ENCODE results near the gene KRTAP25-1.

The KRTAP25-1 gene, protein sequence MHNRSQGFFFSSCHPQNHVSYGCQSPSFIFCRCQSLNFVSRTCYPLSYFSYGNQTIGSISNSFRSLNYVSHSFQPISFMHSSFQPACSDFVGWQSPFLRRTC

DNA sequence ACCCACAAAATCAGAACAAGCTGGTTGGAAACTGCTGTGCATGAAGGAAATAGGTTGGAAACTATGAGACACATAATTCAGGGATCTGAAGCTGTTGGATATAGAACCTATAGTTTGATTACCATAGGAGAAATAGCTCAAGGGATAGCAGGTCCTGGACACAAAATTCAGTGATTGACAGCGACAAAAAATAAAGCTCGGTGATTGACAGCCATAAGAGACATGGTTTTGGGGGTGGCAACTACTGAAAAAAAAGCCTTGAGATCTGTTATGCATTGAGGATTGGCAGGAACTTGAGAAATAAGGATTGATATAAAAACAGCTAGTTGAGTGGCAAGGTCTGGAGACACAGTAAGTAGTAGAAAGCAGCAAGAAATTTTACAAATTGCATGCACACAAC is at the start of gene KRTAP25-1:
Gene KRTAP25-1, minus strand, starts transcription at position 300 of the 400 bp plus-strand sequence. Its CDS starts 24 bp downstream, at position 276.
- no peak for DNase-seq

- no peak for DNase-seq
Observed at GRCh38 chr21:30338717-30339116, 49.4 kb upstream of the KRTAP25-1 start.

GRCh38 chr21:30337772-30338171 is 48.5 kb upstream of the KRTAP25-1 start:
- no peak for DNase-seq

- no peak for DNase-seq
Observed at GRCh38 chr21:30337276-30337744, 48.0 kb upstream of the KRTAP25-1 start, which contains the start of gene KRTAP27-1. KRTAP27-1 (minus strand) TSS chr21:30337694; CDS start chr21:30337668, 26 bp downstream.

GRCh38 chr21:30336596-30336995 is 47.3 kb upstream of the KRTAP25-1 start:
- no peak for DNase-seq

DNA sequence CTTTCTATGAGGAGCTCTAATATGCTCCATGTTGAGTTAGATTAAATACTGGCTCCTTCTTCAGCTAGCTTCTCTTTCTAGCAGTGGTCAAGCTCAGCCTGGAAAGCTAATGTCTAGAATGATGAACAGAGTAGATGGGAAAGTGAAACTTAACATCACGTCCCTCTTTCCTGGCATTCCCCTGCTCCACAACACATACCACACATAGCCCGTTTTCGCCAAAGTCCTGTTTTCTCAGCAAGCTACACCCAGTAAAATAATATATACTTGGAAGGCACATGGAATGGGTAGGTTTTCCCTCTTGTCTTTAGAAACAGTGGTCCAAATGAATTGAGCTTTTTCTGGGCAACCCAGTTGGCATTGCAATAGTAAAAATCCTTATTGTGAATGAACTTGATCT is 44.4 kb upstream of the KRTAP25-1 start:
- DNase-seq: no peak

DNA sequence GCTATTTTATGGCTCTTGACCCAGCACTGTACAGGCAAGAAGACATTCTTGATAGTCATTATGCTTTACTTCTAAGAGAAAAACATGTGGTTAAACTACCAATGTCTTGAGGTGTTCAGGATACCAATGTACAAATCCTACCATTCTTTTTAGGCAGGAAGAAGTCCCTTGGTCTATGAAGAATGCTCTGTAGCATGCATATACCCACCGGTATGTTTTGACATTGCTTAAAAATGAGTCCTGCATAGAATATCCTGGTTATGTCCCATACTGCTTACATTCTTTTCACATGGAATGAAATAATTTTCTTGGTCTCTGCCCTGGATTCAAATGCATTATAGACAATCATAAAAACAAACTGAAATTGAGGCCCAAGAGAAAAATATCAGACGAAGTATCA is 43.4 kb upstream of the KRTAP25-1 start:
- DNase-seq: no peak

- no peak for DNase-seq
Observed at GRCh38 chr21:30329203-30329875, 40.0 kb upstream of the KRTAP25-1 start.

DNA sequence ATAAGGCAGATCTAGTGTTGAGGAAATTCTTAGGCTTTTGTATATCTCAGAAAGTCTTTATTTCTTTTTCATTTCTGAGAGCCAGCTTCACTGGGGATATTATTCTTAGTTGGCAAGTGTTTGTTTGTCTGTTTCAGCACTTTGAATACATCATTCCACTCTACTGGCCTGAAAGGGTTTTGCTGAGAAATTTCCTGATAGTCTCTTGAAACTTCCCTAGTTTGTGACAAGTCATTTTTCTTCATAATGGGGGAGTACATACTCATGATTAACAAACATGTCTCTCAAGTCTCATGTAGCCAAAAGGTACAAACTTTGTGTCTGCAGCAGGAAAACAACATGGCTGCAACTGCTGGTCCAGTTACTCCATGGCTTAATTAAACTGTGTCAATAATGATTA is 37.1 kb upstream of the KRTAP25-1 start:
- no peak for DNase-seq

GRCh38 chr21:30320215-30320614 is 30.9 kb upstream of the KRTAP25-1 start, which contains the start of gene KRTAP26-1:
KRTAP26-1 (minus strand) TSS chr21:30320315; CDS start chr21:30320035, 280 bp downstream.
- no peak for DNase-seq

- DNase-seq: no peak
Observed at GRCh38 chr21:30315701-30316100, 26.4 kb upstream of the KRTAP25-1 start.

DNA sequence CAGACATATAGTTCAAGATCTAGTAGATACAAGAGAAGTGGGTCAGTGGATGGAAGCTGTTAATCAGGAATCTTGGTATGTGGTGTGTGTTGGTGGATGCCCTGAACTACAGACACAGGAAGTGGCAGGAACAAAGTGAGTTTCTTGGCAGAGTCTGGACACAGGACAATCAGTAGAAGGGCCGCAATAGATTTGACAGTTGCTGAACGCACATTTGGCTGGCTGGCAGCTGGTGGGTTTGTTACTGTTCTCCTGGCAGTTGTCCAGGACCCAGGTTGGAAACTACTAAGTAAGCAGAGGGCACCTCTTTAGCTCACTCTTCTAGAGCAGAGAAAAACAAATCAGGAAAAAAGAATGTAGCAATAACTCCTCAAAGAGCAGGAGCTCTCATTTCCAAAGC is 17.6 kb upstream of the KRTAP25-1 start:
- peak; percentile 31 to 73 for DNase-seq

- DNase-seq: no peak
Observed at GRCh38 chr21:30305136-30305535, 15.8 kb upstream of the KRTAP25-1 start.

- DNase-seq: no peak
Observed at GRCh38 chr21:30282850-30283249, 6.5 kb downstream of the KRTAP25-1 start, which contains the start of gene KRTAP24-1. KRTAP24-1 (minus strand) TSS chr21:30282950; CDS start chr21:30282932, 18 bp downstream.

- no peak for DNase-seq
Observed at GRCh38 chr21:30271611-30272010, 17.7 kb downstream of the KRTAP25-1 start.

DNA sequence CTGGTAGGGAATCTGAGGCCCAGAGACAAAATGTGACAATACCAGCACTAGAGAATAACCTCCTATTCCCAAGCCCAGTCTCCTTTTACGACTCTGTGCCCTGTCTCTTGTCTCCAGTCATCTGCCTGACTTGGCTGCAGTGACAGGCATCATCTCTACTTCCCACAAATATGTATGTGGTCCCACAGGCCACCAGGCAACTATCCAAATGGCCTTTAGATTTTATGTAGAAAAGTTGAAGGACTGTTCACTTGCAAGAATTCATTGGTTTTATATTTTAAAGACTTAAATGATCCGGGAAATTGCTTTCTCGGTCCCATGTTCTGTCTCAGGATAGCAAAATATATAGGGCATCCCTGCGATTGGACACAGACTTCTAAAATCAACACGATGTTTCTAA is 18.2 kb downstream of the KRTAP25-1 start:
- DNase-seq: no peak

DNA sequence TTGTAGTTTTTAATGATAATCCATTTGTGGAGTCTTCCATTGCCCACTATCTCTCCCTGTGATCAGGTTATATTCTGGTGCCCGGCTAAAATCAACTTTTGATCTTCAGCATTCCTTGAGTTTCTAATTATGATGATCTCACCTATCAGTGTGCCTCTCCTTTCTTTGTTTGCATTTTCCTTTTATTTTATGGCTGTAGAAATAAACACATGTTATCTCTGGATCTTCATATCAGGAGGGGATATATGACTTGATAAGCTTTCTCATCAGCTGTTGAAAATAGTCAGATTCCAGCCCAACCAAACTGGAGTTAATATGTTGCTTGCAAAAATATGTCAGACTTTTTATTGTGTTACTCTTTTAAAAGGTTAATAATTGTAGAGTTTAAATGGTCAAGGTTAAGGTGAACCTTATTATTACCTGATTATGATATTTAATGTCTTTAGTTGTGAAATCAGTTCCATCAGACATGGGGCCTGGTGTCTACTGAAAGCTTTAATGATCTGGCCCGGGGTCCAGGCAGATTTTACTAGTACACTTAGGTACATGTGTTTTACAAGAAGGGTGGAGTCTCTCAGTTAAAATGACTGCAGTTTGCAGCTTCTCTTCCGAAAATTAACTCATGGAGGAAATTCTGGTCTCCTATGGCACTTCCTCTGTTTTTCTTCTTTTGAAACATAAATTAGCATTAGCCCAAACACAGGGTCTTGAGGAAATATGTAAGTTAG is 19.3 kb downstream of the KRTAP25-1 start:
- DNase-seq: no peak

GRCh38 chr21:30268608-30269197 is 20.6 kb downstream of the KRTAP25-1 start:
- peak; percentile 4 to 30 for DNase-seq

- DNase-seq: peak; percentile 20 to 34
Observed at GRCh38 chr21:30257773-30258172, 31.5 kb downstream of the KRTAP25-1 start.

GRCh38 chr21:30256100-30256499 is 33.2 kb downstream of the KRTAP25-1 start:
- no peak for DNase-seq

- DNase-seq: no peak
Observed at GRCh38 chr21:30255679-30256078, 33.6 kb downstream of the KRTAP25-1 start.

- no peak for DNase-seq
Observed at GRCh38 chr21:30251781-30252180, 37.5 kb downstream of the KRTAP25-1 start.

DNA sequence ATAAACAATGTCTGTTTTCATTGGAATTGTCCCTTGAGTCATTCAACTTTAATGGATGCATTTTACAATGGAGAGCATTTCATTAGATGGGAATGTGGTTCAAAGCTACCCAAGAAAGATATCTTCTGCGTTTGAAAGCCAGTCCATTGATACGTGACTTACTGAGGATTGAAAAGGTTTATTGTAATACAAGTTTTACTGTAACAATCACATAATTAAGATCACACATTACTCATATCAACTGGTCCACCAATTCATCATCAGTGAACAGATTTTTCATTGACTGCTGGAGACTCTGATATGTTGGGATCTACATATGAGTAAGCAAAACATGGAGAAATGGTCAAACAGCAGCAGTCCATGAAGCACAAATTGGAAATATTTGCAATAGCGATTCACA is 39.4 kb downstream of the KRTAP25-1 start:
- no peak for DNase-seq
